Right atrium auricular region (tissue), 2 donors: ENCODE results near the gene NUDT3. TPM values are rescaled to one million over a fixed set of nuclear protein-coding genes. Genes with fewer than 3 reads are reported as not detected.

Experiments
- DNase-seq: peaks from one replicate; pipeline ENCODE4 v3.0.0-alpha.2; 2019; ENCODE audit warnings: low spot score
- H3K27ac ChIP-seq, 2 donors: fragments of 200-600 bp; sonication (generic); 1 replicate in 1 of 2; 2 replicates in 1 of 2; pipeline ENCODE4 v1.5.1; 2016 to 2019
- H3K27me3 ChIP-seq, 2 donors: fragments of 200-600 bp; sonication (generic); one replicate each; pipeline versions ENCODE4 v1.5.1 to v1.6.0; 2017 to 2019
- H3K36me3 ChIP-seq: fragments of 200-600 bp; sonication (generic); one replicate; pipeline ENCODE4 v1.5.1; 2016
- H3K4me1 ChIP-seq, 2 donors: fragments of 200-600 bp; sonication (generic); one replicate each; pipeline versions ENCODE4 v1.5.1 to v1.6.0; 2017 to 2019
- H3K4me3 ChIP-seq, 2 donors: fragments of 200-600 bp; sonication (generic); 1 replicate in 1 of 2; 2 replicates in 1 of 2; pipeline ENCODE4 v1.5.1; 2017 to 2019; ENCODE audit warnings: mild to moderate bottlenecking in 1 of 2, moderate library complexity in 1 of 2
- H3K9me3 ChIP-seq, 2 donors: fragments of 200-600 bp; sonication (generic); one replicate each; pipeline ENCODE4 v1.5.1; 2019
- CTCF ChIP-seq, 2 donors: fragments of 200-600 bp; sonication (generic); IDR thresholded peaks; one replicate each; pipeline ENCODE4 v1.5.1; 2019; ENCODE audit warnings: antibody characterized with exemption in 2 of 2
- total RNA-seq, 2 donors: library from RNA; depleted of rRNA; stranded (reverse); fragments of >200 nt; gene quantifications; one replicate each; pipeline ENCODE4 v1.1.0, GENCODE V29; 2016

Gene NUDT3
- total RNA-seq, 2 donors from 2014 or later, result 47.2 to 53.5 TPM

- no peaks in the 10 kb centered on the region for H3K36me3 ChIP-seq
- no peak for DNase-seq
- peak overlapping the region; percentile 88 to 95 for H3K27ac ChIP-seq
- H3K27me3 ChIP-seq, result no peaks in the 10 kb centered on the region
- H3K4me3 ChIP-seq, result peak overlapping the region; percentile 76 to 83
- H3K9me3 ChIP-seq, result peaks cover 0 to under 1% of the 10 kb centered on the region in 2 donors
- peaks cover 0 to 50% of the 10 kb centered on the region in 2 donors for H3K4me1 ChIP-seq
- TF ChIP-seq CTCF (IDR thresholded peaks at IDR 0.05), result no peak
Measured at GRCh38 chr6:34391473-34391785, 1.0 kb downstream of the NUDT3 start.

- peak overlapping the region; percentile 76 to 83 for H3K4me3 ChIP-seq
- no peak for DNase-seq
- no peaks in the 10 kb centered on the region for H3K9me3 ChIP-seq
- no peaks in the 10 kb centered on the region for H3K27me3 ChIP-seq
- peak overlapping the region; percentile 88 to 95 for H3K27ac ChIP-seq
- H3K4me1 ChIP-seq, result peaks cover 0 to 54% of the 10 kb centered on the region in 2 donors
- no peaks in the 10 kb centered on the region for H3K36me3 ChIP-seq
- no peak for TF ChIP-seq CTCF (IDR thresholded peaks at IDR 0.05)
Measured at GRCh38 chr6:34390531-34391472, 1.7 kb downstream of the NUDT3 start.

- no peak for TF ChIP-seq CTCF (IDR thresholded peaks at IDR 0.05)
- no peak overlapping the region for H3K4me3 ChIP-seq
- H3K9me3 ChIP-seq, result no peaks in the 10 kb centered on the region
- peaks cover 0 to 63% of the 10 kb centered on the region in 2 donors for H3K4me1 ChIP-seq
- no peak overlapping the region for H3K27ac ChIP-seq
- no peaks in the 10 kb centered on the region for H3K36me3 ChIP-seq
- H3K27me3 ChIP-seq, result no peaks in the 10 kb centered on the region
- no peak for DNase-seq
Measured at GRCh38 chr6:34389034-34389433, 3.4 kb downstream of the NUDT3 start.

GRCh38 chr6:34388421-34388820, 4.0 kb downstream of the NUDT3 start:
- no peaks in the 10 kb centered on the region for H3K36me3 ChIP-seq
- no peaks in the 10 kb centered on the region for H3K27me3 ChIP-seq
- H3K27ac ChIP-seq, result no peak overlapping the region
- TF ChIP-seq CTCF (IDR thresholded peaks at IDR 0.05), result no peak
- H3K9me3 ChIP-seq, result no peaks in the 10 kb centered on the region
- no peak for DNase-seq
- H3K4me1 ChIP-seq, result peaks cover 0 to 63% of the 10 kb centered on the region in 2 donors
- no peak overlapping the region for H3K4me3 ChIP-seq

GRCh38 chr6:34386316-34387137, 5.9 kb downstream of the NUDT3 start:
- Histone ChIP-seq H3K4me1 (peaks cover 0 to 60% of the 10 kb centered on the region in 2 donors), H3K4me3 (no peak overlapping the region), H3K27me3 (no peaks in the 10 kb centered on the region), H3K36me3 (no peaks in the 10 kb centered on the region), H3K9me3 (no peaks in the 10 kb centered on the region), H3K27ac (no peak overlapping the region)
- no peak for DNase-seq
- TF ChIP-seq CTCF (IDR thresholded peaks at IDR 0.05), result no peak
